Measurements from ENCODE around the gene GABRB2.
A peak's percentile ranks its signal among the peaks of the same experiment; 100 is the strongest.
"Not testable (repeated sequence)": the region's sequence is repeated elsewhere in the genome, so short reads cannot be mapped to it uniquely, and the experiment has no call there.

Gene GABRB2

GRCh38 chr5:161546470-161547301 lies at the start of gene GABRB2:
TSS of gene GABRB2 (minus strand) at chr5:161546725. CDS start at chr5:161546643, 82 bp downstream.
- DNase-seq: peak; percentile 85

- DNase-seq: no peak
These were observed 39.3 kb upstream of the GABRB2 start for GRCh38 chr5:161585798-161586197.

GRCh38 chr5:161580621-161581020 lies 34.1 kb upstream of the GABRB2 start:
- DNase-seq: no peak

GRCh38 chr5:161572914-161573313 lies 26.4 kb upstream of the GABRB2 start:
- no peak for DNase-seq

- DNase-seq: no peak
These were observed 19.6 kb upstream of the GABRB2 start for GRCh38 chr5:161566081-161566480.

- DNase-seq: no peak
These were observed 15.9 kb upstream of the GABRB2 start for GRCh38 chr5:161562446-161562845.

- peak; percentile 71 for DNase-seq
These were observed 2.6 kb upstream of the GABRB2 start for GRCh38 chr5:161549106-161549505.

GRCh38 chr5:161548487-161549094 lies 2.1 kb upstream of the GABRB2 start:
- DNase-seq: peak; percentile 40

GRCh38 chr5:161547738-161548486 lies 1.4 kb upstream of the GABRB2 start:
- peak; percentile 49 for DNase-seq

- DNase-seq: peak; percentile 50
These were observed 847 bp upstream of the GABRB2 start for GRCh38 chr5:161547406-161547737.

GRCh38 chr5:161546095-161546469 lies 443 bp downstream of the GABRB2 start:
- DNase-seq: no peak

- DNase-seq: peak; percentile 38
These were observed 1.0 kb downstream of the GABRB2 start for GRCh38 chr5:161545344-161546094.

- peak; percentile 48 for DNase-seq
These were observed 2.2 kb downstream of the GABRB2 start for GRCh38 chr5:161544350-161544765.

GRCh38 chr5:161539016-161539415 lies 7.5 kb downstream of the GABRB2 start:
- DNase-seq: no peak

- DNase-seq: no peak
These were observed 10.8 kb downstream of the GABRB2 start for GRCh38 chr5:161535762-161536161.

- DNase-seq: no peak
These were observed 15.8 kb downstream of the GABRB2 start for GRCh38 chr5:161530700-161531099.

- DNase-seq: peak; percentile 53
These were observed 32.6 kb downstream of the GABRB2 start for GRCh38 chr5:161513942-161514341.

- no peak for DNase-seq
These were observed 38.9 kb downstream of the GABRB2 start for GRCh38 chr5:161507591-161507990.

- not testable (repeated sequence) for DNase-seq
These were observed 41.4 kb downstream of the GABRB2 start for GRCh38 chr5:161505160-161505559.

- DNase-seq: no peak
These were observed 48.0 kb downstream of the GABRB2 start for GRCh38 chr5:161498531-161498930.

- no peak for DNase-seq
These were observed 62.8 kb downstream of the GABRB2 start for GRCh38 chr5:161483721-161484120.

GRCh38 chr5:161481922-161482321 lies 64.6 kb downstream of the GABRB2 start:
- no peak for DNase-seq

All from right forelimb (tissue), 1 donor.